ENCODE data around the gene YBX3. TPM values are rescaled to one million over a fixed set of nuclear protein-coding genes. Genes with fewer than 3 reads are reported as not detected.
A peak's percentile ranks its signal among the peaks of the same experiment; 100 is the strongest.
"Not testable (repeated sequence)": the region's sequence is repeated elsewhere in the genome, so short reads cannot be mapped to it uniquely, and the experiment has no call there.

Gene YBX3
- polyA plus RNA-seq, 2 of the 4 experiments (the other 2 are of a cell fraction): 140 to 150 TPM

- Histone ChIP-seq H3K27ac (no peak overlapping the region), H3K9me3 (no peaks in the 10 kb centered on the region), H3K4me3 (no peak overlapping the region), H3K4me1 (no peaks in the 10 kb centered on the region), H3K4me2 (peak overlapping the region; percentile 27; the same call in 1 of the 3 replicates)
- 27% methylated on average over 11 of the region's 11 CpGs for WGBS (ENCODE audit: missing lambda C conversion rate)
- TF ChIP-seq CHD4 (IDR thresholded peaks at IDR 0.05; ENCODE audit: borderline replicate concordance) (no peak), RFX5 (IDR thresholded peaks at IDR 0.05) (no peak), FOSL2 (IDR thresholded peaks at IDR 0.05) (no peak), FOSL2 (CRISPR knock-in tag; IDR thresholded peaks at IDR 0.05) (no peak), RCOR1 (IDR thresholded peaks at IDR 0.05; ENCODE audit: low read depth, low read length) (no peak), MAZ (IDR thresholded peaks at IDR 0.05; ENCODE audit: borderline replicate concordance, low read depth, low read length) (no peak), ZFP36 (IDR thresholded peaks at IDR 0.05; ENCODE audit: borderline replicate concordance, partially characterized antibody) (no peak), GATA3 (IDR thresholded peaks at IDR 0.05; ENCODE audit: borderline replicate concordance) (no peak)
- ChIA-PET CTCF (interaction anchor here (1.1 to 4.7 kb wide), 3 partner anchors 14 to 739 kb away, joined by 5 to 51 read pairs (median 5); no protein-coding TSS in a partner anchor), POLR2A (no interaction called here)
- no peak for ATAC-seq
- no peak for FAIRE-seq
- no peak for DNase-seq (ENCODE audit: low read depth in 1 of 2, low spot score in 1 of 2)
These were observed 24.6 kb upstream of the YBX3 start for GRCh38 chr12:10747730-10748129.

- H3K4me2 ChIP-seq; H3K27ac ChIP-seq; DNase-seq (ENCODE audit: low read depth in 1 of 2, low spot score in 1 of 2); POLR2A ChIA-PET; ATAC-seq; CTCF ChIA-PET; FAIRE-seq; H3K9me3 ChIP-seq; H3K4me3 ChIP-seq: not testable (repeated sequence)
- 47% methylated on average over 6 of the region's 6 CpGs for WGBS (ENCODE audit: missing lambda C conversion rate)
- peaks cover 11% of the 10 kb centered on the region for H3K4me1 ChIP-seq
These were observed 20.3 kb upstream of the YBX3 start for GRCh38 chr12:10743420-10743819.

- Histone ChIP-seq H3K9me3 (no peaks in the 10 kb centered on the region), H3K4me2 (no peak overlapping the region), H3K4me3 (no peak overlapping the region), H3K4me1 (peaks cover 11% of the 10 kb centered on the region), H3K27ac (no peak overlapping the region)
- POLR2A ChIA-PET: no interaction called here
- DNase-seq (ENCODE audit: low read depth in 1 of 2, low spot score in 1 of 2): no peak
- ATAC-seq: no peak
- CTCF ChIA-PET: interaction anchor here (1.1 kb wide), 1 partner anchor 23 kb away, joined by 3 read pairs; no protein-coding TSS in a partner anchor
- TF ChIP-seq PHF8 (IDR thresholded peaks at IDR 0.05; ENCODE audit: borderline replicate concordance, low read depth) (no peak), ZSCAN20 (CRISPR knock-in tag; IDR thresholded peaks at IDR 0.05) (no peak), HOXB13 (CRISPR knock-in tag; IDR thresholded peaks at IDR 0.05; ENCODE audit: low read depth) (no peak), HOXB5 (CRISPR knock-in tag; IDR thresholded peaks at IDR 0.05) (no peak), REST (IDR thresholded peaks at IDR 0.05) (no peak), RNF2 (IDR thresholded peaks at IDR 0.05; ENCODE audit: borderline replicate concordance, low read depth) (no peak)
- TF ChIP-seq, protein P1, sequence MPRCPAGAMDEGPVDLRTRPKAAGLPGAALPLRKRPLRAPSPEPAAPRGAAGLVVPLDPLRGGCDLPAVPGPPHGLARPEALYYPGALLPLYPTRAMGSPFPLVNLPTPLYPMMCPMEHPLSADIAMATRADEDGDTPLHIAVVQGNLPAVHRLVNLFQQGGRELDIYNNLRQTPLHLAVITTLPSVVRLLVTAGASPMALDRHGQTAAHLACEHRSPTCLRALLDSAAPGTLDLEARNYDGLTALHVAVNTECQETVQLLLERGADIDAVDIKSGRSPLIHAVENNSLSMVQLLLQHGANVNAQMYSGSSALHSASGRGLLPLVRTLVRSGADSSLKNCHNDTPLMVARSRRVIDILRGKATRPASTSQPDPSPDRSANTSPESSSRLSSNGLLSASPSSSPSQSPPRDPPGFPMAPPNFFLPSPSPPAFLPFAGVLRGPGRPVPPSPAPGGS (IDR thresholded peaks at IDR 0.05): no peak
- FAIRE-seq: no peak
These were observed 18.7 kb upstream of the YBX3 start for GRCh38 chr12:10741845-10742244.

Measured in A549 (cell line).